ENCODE results near the gene NR2E3.

NR2E3 gene

DNA sequence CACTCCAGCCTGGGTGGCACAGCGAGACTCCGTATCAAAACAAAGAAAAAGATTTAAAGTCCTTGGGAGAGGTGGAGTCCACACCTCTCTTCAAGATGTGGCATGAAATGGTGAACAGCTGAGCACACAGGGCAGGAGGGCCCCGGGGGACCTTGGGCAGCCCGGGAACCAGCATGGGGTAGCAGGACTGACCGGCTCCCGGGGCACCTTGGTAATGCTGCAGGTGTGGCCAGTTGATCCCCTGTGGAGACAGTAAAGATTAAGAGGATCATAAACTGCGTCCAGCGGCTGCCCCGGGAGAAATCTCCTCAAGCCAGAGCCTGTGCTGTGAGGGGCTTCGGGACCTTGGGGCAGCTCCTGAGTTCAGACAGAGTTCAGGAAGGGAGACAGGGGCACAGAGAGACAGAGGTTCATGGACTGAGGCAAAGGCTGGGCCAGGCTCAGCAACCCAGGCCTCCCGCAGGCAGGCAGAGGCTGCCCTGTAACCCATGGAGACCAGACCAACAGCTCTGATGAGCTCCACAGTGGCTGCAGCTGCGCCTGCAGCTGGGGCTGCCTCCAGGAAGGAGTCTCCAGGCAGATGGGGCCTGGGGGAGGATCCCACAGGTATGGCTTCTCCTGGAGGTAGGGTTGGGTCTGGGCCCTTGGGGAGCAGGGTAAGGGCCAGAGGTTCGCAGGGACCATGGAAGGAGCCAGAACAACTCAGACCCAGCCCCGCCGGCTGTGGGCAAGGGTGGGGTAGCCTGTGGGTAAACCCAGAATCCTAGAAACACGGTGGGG, at the start of gene NR2E3:
NR2E3 (plus strand) TSS at position 299 of the 780 bp plus-strand sequence; CDS start at position 489, 190 bp downstream.
- no peak for DNase-seq (ENCODE audit: low spot score)

DNA sequence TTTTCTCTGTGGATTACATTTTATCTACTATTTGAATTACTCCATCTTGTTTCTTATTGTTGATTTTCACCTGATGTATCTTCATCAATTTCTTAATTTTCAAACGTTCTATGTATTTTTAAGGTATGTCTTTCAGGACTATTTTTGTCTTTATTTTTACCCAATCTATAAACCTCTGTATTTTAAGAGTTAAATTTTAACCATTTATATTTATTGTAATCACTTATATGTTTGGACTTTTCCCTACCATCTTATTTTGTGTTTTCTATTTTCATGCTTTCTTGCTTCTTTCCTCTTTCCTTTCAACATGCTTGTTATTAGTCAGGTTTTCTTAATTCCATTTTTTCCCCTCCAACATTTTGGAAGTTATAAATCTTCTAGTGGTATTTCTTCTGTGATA, 49.5 kb upstream of the NR2E3 start:
- no peak for DNase-seq (ENCODE audit: low spot score)

DNA sequence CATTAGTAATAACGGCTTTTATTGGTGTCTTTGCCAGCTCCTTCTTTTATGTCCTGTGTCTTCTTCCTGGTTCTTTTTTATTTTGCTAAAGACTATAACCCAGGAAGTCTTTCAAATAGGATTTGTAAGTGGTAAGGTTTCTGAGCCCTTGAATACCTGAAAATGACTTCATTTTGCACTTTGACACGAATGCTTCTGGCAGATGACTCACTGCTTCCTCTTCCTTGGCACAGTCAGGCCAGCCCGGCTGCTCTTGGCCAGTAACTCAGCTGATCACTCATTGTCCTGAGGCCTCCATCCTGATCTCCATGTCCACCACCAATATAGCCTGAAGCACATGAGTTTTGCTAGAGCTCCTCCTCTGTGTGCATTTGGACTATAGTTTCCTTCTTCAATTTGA, 48.7 kb upstream of the NR2E3 start:
- no peak for DNase-seq (ENCODE audit: low spot score)

GRCh38 chr15:71768184-71768583, 42.2 kb upstream of the NR2E3 start:
- no peak for DNase-seq (ENCODE audit: low spot score)

DNA sequence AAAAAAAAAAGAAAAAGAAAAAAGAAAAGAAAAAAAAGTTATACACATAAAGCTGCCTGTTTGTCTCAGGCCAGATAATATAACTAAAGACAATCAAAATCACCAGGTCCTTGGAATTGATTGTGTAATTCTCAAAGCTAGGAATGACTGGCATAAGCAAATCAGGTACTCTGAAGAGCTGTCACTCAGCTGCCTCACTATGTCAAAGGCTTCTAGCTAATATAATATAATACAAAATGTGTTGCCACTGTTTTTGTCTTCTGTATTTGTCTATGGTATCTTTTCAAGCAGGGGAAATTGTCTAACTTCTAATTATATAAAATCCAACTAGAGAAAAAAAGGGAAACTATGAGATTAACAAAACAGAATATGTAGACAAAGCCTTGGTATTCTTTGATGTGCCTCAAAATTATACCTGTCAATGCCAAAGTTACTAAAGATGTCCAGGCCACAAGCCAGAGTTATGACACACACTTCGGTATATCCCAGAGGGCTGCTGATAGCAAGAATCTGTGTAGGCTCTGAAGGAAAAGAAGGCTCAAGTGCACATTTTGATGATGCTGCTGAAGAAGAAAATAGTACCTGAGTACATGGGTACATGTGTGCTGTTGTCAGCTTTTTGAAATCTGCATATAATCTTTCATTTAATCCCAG, 37.0 kb upstream of the NR2E3 start:
- DNase-seq (ENCODE audit: low spot score) = no peak

- DNase-seq (ENCODE audit: low spot score) = no peak
Observed at GRCh38 chr15:71775856-71776255, 34.5 kb upstream of the NR2E3 start.

- DNase-seq (ENCODE audit: low spot score) = no peak
Observed at GRCh38 chr15:71776304-71776703, 34.0 kb upstream of the NR2E3 start.

DNA sequence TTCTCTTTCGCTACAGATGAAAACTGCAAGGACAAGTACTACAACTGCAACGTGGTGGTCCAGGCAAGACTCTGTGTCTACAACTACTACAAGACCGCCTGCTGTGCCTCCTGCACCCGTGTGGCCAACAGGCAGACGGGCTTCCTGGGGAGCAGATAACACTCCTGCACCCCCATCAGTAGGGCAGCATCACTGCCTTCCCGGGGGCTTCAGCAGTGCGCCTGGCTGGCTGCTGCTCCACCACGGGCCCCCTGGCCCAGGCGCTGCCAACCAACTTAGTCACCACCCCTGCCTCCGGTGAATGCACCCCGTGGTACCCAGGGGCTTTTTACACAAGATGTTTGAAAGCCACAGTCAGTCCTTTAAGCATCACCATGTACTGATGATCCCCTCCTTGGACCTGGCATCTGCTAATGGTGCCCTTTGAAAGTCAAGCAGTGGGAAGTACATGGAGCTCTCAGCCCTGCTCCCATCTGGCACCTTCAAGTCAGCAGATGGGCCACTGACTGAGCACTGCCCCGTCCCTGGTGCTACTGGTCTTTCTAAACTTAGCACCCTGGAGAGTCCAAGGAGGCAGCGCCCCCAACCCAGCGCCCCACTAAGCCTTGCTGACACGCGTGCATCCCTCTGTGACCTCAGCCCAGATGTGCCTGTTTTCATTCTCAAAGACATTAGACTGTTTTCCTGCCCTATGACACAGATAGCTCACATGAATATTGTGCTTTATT, 33.0 kb upstream of the NR2E3 start:
- DNase-seq (ENCODE audit: low spot score) = no peak

GRCh38 chr15:71779073-71779797, 31.1 kb upstream of the NR2E3 start:
- DNase-seq (ENCODE audit: low spot score) = no peak

GRCh38 chr15:71780115-71780976, 30.0 kb upstream of the NR2E3 start:
- DNase-seq (ENCODE audit: low spot score) = peak; percentile 18

DNA sequence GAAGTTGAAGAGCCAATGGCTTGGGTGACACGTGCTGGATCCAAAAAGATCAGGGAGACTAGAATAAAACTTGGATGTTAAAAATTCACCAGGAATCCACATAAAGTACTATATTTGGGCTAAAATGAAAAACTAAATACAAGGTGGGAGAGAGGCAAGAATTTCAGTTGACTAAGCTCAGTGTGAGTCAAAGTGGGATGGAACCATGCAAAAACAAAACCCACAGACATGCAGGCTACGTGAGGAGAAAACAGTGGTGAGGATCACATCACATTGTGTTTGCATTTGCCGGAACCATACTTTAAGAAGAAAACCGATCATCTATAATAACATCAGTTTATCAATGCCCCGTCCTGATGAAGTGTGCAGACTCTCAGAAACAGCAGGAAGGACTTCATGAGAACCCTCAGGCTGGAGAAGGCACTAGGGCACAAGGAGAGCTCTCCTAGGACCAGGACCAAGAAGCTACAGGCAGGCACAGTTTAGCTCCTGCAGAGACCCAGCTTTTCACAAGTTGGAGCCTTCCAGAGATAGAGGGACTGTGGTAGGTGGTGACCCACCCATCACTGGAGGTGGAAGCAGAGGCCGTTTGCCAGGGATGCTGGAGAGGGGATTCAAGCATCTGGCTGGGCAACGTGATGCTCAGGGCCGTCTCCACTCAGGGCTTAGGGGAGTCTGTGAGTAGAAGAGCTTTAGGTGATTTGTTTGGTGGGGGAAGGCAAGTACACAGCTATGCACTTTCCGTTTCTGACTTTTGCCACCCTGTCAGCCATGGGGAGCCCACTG, 29.0 kb upstream of the NR2E3 start:
- DNase-seq (ENCODE audit: low spot score) = no peak

- no peak for DNase-seq (ENCODE audit: low spot score)
Observed at GRCh38 chr15:71781965-71782265, 28.4 kb upstream of the NR2E3 start.

GRCh38 chr15:71782422-71783165, 27.8 kb upstream of the NR2E3 start:
- no peak for DNase-seq (ENCODE audit: low spot score)

- DNase-seq (ENCODE audit: low spot score) = no peak
Observed at GRCh38 chr15:71784719-71785118, 25.6 kb upstream of the NR2E3 start.

DNA sequence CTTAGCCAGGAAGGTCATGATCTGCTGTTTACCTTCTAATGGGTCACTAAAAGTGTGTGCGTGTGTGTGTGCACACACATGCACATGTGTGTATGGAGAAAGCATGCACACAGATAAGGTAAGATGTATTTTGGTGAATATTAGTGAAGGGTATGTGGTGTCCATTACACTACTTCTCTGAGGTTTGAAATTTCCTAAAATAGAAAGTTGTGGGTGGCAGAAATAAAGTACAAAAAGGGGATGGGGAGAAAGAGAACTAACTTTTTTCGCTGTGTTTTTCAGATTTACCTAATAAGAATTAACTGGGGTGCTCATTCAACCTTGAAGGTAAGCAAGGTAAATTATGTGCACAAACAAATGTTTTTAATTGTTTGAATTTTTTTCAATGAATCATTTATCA, 24.4 kb upstream of the NR2E3 start:
- DNase-seq (ENCODE audit: low spot score) = no peak

GRCh38 chr15:71786673-71787072, 23.7 kb upstream of the NR2E3 start:
- DNase-seq (ENCODE audit: low spot score) = no peak

GRCh38 chr15:71788646-71789579, 21.4 kb upstream of the NR2E3 start:
- DNase-seq (ENCODE audit: low spot score) = no peak

- no peak for DNase-seq (ENCODE audit: low spot score)
Observed at GRCh38 chr15:71789616-71790015, 20.7 kb upstream of the NR2E3 start.

DNA sequence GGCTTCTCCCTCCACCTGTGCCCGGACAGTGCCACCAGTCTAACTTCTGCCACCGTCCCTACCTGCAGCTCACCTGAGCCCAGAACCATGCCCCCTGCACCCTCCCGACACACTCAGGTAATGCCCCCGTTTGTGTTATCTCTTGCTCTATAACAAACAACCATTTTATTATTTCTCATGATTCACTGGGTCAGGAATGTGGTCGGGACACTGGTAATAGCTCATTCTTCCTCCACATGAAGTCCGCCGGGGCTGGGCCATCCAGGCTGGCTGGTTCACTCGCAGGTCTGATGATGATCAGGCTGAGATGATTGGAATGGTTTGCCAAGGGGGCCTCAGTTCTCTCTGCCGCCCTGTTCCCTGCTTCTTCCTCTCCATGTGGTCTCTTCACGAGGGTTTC, 20.3 kb upstream of the NR2E3 start:
- DNase-seq (ENCODE audit: low spot score) = no peak
